Heart left ventricle (tissue), 13 donors: ENCODE measurements around the gene PLPPR1.

ENCODE experiments used
- CTCF ChIP-seq, 12 donors: fragments of 200-600 bp; sonication (generic) in 4 of 12; IDR thresholded peaks; one replicate each; pipeline versions ENCODE4 v1.5.0 to v1.8.0; 2018 to 2022; ENCODE audit warnings: antibody characterized with exemption in 12 of 12, mild to moderate bottlenecking in 5 of 12
- POLR2A ChIP-seq, 2 donors: fragments of 450-650 bp; IDR thresholded peaks; one replicate each; pipeline ENCODE4 v1.6.1; 2017; ENCODE audit warnings: antibody characterized with exemption in 2 of 2, mild to moderate bottlenecking in 2 of 2, moderate library complexity in 2 of 2
- donor health status: ischemic (EF 13 %, LVEDD 7.1; RV severe dilation, severe dysfunction).
- donor health status: DM: no; HTN: yes; CAD: no.
- donor health status: DM: no; HTN: no; CAD: no.
- donor health status: ischemic (EF 25% LVEDD 6.9; RV normal size, moderate dysfunction).
- donor health status: ischemic (EF 25% LVEDD 5.7; RV mildly dilated, moderate dysfunction).
- donor health status: ischemic (EF 35%, LVEDD 5.7; RV mildly dilated, moderate dysfunction).
- donor health status: nonischemic (EF 11% LVEDD 7.7; RV severe dilation, severe dysfunction).
- donor health status: DM: yes; HTN: yes; CAD: no.
- donor health status: PGD.
- donor health status: ischemic (EF 29% LVEDD 5.4; RV normal size, mild dysfunction).
- donor health status: nonischemic (EF 23%, LVEDD 6.1; RV moderate dilation, normal function).

GRCh38 chr9:101172616-101173015, 144.1 kb downstream of the PLPPR1 start:
- no peak for TF ChIP-seq POLR2A (IDR thresholded peaks at IDR 0.05)
- no peak for TF ChIP-seq CTCF (IDR thresholded peaks at IDR 0.05)
